Central memory CD8-positive, alpha-beta T cell (primary cell): Measurements from ENCODE around the gene COL1A1.

Experiments used
- ATAC-seq: fragments of 150-1000 bp; cut with Tn5 transposase; replicated peaks from 2 replicates; pipeline ENCODE4 v1.10.0; 2022; ENCODE audit warnings: mild to moderate bottlenecking, moderate FRiP score, moderate number of reproducible peaks; ENCODE audit not compliant: poor library complexity, severe bottlenecking; ENCODE audit errors: extremely low read depth
- DNase-seq, 2 donors: peaks; one replicate each; pipeline ENCODE4 v3.0.0; 2021; ENCODE audit warnings: low spot score in 2 of 2
- H3K27ac Mint-ChIP-seq: one replicate; pipeline ENCODE4 v1.8.0; 2022; ENCODE audit warnings: low read depth, mild to moderate bottlenecking, moderate library complexity, mixed read lengths
- H3K27me3 Mint-ChIP-seq: one replicate; pipeline ENCODE4 v1.8.0; 2022; ENCODE audit warnings: mixed read lengths
- H3K36me3 Mint-ChIP-seq: one replicate; pipeline ENCODE4 v1.8.0; 2022; ENCODE audit warnings: mild to moderate bottlenecking, moderate library complexity, mixed read lengths; ENCODE audit not compliant: insufficient read depth
- H3K4me1 Mint-ChIP-seq: one replicate; pipeline ENCODE4 v1.8.0; 2022; ENCODE audit warnings: mixed read lengths
- H3K4me3 Mint-ChIP-seq: one replicate; pipeline ENCODE4 v1.8.0; 2022; ENCODE audit warnings: mild to moderate bottlenecking, moderate library complexity, mixed read lengths
- H3K9me3 Mint-ChIP-seq: one replicate; pipeline ENCODE4 v1.8.0; 2022; ENCODE audit warnings: mixed read lengths

COL1A1 gene

DNA sequence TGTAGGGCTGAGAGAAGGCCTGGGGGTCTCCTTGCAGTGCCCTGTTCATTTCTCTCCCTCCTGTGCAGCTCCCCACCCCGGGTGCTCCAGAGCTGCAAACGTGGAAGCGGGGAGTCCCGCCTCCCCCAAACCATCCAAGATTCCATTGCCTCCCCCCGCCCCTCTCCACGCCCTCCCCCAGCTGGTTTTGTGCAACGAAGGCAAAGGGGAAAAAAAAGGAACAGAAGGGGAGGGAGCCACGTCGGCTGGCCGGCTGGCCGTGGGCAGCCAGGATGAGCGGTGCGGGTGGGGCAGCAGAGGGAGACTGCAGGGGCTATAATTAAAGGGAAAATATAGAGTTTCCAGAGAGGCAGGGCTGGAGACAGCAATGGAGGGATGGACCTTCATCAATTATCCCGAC, 1.7 kb upstream of the COL1A1 start:
- Mint-ChIP-seq H3K9me3 (no peaks in the 10 kb centered on the region), H3K27me3 (peaks cover 83% of the 10 kb centered on the region), H3K36me3 (peaks cover 4% of the 10 kb centered on the region), H3K27ac (no peak overlapping the region), H3K4me1 (peaks cover 16% of the 10 kb centered on the region), H3K4me3 (no peak overlapping the region)
- ATAC-seq (no peak), DNase-seq (no peak)

DNA sequence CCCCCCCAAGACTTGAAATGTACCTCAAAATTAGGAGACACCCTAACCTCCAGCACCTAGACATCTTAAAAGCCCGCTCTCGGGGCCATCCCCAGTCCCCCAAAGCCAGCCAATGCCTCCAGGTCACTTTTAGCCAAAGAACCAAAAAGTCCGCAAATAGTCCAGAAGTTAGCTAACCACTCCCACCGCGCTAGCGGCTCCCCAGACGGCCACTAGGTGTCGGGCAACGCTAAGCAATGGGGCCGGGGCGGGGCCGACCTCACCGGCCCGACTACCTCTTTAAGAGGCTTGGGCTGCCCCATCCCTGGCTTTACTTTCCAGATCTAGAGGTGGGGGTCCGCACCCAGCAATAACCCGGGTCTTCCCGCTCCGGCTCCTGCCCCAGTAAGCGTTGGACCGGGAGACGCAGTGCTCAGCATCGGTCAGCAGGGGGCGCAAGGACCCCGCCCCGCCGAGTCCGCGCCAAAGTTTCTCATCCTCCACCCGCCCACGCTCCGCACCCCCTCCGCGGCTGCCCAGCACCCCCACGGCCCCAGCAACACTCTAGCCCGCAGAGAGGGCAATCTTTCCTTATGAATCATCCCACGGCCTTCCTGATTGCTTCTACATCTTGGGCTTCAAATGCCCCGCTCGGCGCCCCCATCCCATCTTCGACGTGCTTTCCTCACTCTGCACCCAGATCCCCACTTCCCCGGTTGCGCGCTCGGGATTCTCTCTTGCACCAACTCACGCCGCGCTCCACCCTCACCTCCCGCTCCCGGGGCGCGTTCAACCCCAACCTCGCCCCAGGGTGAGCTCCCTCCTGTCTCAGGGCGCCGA, 765 bp downstream of the COL1A1 start:
- H3K9me3 Mint-ChIP-seq = no peaks in the 10 kb centered on the region
- DNase-seq (peak; percentile 71 to 79), ATAC-seq (peak; percentile 64)
- H3K4me3 Mint-ChIP-seq = peak overlapping the region; percentile 76
- H3K4me1 Mint-ChIP-seq = peaks cover 16% of the 10 kb centered on the region
- peaks cover 74% of the 10 kb centered on the region for H3K27me3 Mint-ChIP-seq
- peak overlapping the region; percentile 76 for H3K27ac Mint-ChIP-seq
- peaks cover 4% of the 10 kb centered on the region for H3K36me3 Mint-ChIP-seq

DNA sequence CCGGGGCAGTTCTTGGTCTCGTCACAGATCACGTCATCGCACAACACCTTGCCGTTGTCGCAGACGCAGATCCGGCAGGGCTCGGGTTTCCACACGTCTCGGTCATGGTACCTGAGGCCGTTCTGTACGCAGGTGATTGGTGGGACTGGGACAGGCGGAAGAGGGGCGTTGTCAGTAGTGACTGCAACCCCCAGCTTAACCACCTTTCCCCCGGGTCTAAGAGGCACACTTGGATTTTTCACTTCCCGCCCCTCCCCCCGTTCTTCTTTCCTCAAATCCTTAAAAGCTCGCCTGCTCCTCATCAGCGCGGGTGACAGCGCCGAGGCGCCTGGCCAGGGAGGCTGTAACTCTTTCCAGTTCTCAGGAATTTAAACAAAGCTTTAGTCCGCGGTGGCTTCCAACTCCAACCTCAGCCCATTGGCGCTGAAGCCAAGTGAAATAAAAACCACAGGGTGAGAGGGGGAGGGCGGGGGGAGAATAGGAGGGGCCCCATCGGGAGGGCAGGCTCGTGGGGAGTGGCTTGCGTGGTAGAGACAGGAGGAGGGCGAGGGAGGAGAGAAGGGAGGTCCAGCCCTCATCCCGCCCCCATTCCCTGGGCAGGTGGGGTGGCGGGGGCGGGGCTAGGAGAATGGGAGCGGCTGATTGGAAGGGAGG, 1.5 kb downstream of the COL1A1 start:
- H3K4me1 Mint-ChIP-seq = peaks cover 16% of the 10 kb centered on the region
- peak overlapping the region; percentile 76 for H3K4me3 Mint-ChIP-seq
- H3K27me3 Mint-ChIP-seq = peaks cover 66% of the 10 kb centered on the region
- no peaks in the 10 kb centered on the region for H3K9me3 Mint-ChIP-seq
- DNase-seq (peak; percentile 52 to 74), ATAC-seq (peak; percentile 84)
- peak overlapping the region; percentile 76 for H3K27ac Mint-ChIP-seq
- peaks cover 4% of the 10 kb centered on the region for H3K36me3 Mint-ChIP-seq

DNA sequence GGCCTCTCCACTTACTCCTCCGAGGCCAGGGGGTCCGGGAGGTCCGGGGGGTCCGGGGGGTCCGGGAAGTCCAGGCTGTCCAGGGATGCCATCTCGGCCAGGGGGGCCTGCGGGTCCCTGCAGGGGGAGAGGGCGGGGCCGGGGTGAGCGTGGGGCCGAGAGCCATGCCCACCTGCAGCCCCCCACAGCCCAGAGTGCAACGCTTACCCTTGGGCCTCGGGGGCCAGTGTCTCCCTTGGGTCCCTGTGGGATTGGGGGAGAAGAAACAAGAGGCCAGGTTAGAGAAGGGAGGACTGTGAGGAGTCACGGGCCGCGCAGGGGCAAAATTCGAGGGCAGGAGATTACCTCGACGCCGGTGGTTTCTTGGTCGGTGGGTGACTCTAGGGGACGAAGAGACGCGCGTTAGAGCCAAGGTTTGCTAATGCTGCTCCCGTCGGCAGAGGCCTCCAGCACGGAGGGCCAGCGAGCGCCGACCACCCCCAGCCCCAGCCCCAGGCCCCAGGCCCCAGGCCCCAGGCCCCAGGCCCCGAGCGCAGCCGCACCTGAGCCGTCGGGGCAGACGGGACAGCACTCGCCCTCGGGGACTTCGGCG, 2.1 kb downstream of the COL1A1 start:
- no peaks in the 10 kb centered on the region for H3K9me3 Mint-ChIP-seq
- no peak overlapping the region for H3K27ac Mint-ChIP-seq
- ATAC-seq (no peak), DNase-seq (no peak)
- peaks cover 4% of the 10 kb centered on the region for H3K36me3 Mint-ChIP-seq
- peaks cover 61% of the 10 kb centered on the region for H3K27me3 Mint-ChIP-seq
- peak overlapping the region; percentile 76 for H3K4me3 Mint-ChIP-seq
- peaks cover 16% of the 10 kb centered on the region for H3K4me1 Mint-ChIP-seq

DNA sequence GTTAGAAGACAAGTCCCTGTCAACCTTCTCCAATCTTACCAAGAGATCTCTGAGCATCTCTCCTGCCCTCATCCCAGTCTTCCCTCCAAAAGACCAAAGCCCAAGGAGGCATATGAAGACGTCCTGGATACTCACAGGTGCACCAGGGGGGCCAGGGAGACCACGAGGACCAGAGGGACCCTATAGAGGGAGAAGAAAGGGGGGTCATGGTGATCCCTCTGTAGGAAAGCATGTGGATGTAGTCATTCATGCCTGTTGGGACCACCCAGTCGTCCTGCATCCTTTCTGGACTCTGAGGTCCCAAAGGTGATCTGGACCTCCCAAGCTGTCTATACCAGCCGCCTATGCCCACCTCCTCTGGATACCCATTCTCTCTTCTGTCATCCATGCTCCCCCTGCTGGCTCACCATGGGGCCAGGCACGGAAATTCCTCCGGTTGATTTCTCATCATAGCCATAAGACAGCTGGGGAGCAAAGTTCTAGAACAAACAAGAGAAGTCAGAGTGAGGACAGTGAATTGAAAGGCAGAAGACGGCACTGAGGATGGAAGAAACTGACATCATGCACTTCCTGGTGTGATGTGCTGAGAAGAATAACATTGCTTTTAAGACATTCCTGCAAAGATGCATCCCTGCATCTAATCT, 3.3 kb downstream of the COL1A1 start:
- Mint-ChIP-seq H3K27me3 (peaks cover 58% of the 10 kb centered on the region), H3K9me3 (no peaks in the 10 kb centered on the region), H3K36me3 (peaks cover 4% of the 10 kb centered on the region), H3K27ac (peak overlapping the region; percentile 32), H3K4me1 (peaks cover 16% of the 10 kb centered on the region), H3K4me3 (no peak overlapping the region)
- DNase-seq (peak; percentile 28 to 42), ATAC-seq (no peak)

DNA sequence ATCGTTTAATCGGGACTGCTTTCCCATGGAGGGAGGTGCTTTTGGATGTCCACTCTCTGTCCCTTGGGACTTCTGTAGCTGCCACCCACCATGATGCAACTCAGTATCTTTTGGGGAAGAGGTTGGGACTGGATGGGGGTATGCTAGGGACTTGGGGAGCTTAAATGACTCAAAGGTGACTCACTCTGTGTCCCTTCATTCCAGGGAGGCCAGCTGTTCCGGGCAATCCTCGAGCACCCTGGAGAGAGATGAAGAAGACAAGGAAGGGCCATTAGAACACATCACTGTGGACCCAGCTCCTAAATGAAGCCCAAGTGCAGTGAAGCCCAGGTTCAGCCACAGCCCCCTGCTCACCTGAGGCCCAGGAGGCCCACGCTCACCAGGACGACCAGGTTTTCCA, 4.6 kb downstream of the COL1A1 start:
- Mint-ChIP-seq H3K4me3 (no peak overlapping the region), H3K4me1 (peaks cover 16% of the 10 kb centered on the region), H3K36me3 (peaks cover 4% of the 10 kb centered on the region), H3K9me3 (no peaks in the 10 kb centered on the region), H3K27me3 (peaks cover 45% of the 10 kb centered on the region), H3K27ac (no peak overlapping the region)
- no peak for DNase-seq
- ATAC-seq = no peak

DNA sequence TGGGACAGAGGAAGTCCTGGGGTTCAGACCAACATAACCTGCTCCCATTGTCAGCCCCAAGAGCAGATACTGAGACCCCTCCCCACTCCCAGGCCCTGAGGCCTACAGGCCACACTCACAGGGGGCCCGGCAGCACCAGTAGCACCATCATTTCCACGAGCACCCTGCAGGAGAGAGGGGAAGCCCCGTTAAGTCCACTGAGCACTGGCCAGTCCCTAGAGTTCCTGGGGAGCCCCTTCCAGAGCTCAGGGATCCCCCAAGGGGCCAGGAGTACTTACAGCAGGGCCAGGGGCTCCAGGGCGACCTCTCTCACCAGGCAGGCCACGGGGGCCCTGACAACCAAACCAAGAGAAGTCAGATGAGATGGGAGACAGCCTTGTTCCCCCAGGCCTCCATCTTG, 5.4 kb downstream of the COL1A1 start:
- Mint-ChIP-seq H3K27me3 (peaks cover 37% of the 10 kb centered on the region), H3K9me3 (no peaks in the 10 kb centered on the region), H3K4me1 (peaks cover 11% of the 10 kb centered on the region), H3K4me3 (no peak overlapping the region), H3K27ac (peak overlapping the region; percentile 9), H3K36me3 (peaks cover 3% of the 10 kb centered on the region)
- DNase-seq = no peak
- ATAC-seq = no peak

DNA sequence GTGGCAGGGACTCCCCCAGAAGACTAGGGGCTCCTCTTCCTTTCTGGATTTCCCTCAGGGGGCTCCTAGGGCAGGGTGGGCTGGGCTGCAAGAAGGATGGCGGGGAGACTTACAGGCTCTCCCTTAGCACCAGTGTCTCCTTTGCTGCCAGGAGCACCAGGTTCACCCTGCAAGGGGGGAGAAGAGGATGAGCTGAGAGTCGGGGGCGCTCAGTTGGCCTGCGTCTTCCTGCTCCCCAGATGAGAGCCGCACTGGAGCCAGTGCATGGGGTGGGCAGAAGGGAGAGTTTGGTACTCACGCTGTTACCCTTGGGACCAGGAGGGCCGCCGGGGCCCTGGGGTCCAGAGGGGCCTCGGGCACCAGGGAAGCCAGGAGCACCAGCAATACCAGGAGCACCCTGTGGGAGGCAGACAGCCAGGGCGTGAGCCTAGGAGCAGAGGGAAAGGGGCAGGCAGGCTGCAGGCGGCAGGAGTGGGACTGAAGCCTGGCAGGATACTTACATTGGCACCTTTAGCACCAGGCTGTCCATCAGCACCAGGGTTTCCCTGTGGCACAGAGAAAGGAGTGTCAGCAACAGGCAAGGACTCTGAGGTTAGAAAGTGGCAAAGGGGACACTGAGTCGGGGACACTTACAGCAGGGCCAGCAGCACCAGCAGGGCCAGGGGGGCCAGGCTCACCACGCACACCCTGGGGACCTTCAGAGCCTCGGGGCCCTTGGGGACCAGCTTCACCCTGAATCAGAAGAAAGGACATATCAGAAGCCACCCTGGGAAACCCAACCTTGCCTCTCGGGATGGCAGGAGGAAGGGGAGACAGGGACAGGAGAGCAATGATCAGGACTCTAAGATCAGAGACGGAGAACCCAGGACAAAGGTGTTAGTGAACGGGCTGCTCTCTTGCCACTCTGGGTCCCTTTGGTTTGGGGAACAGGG, 6.2 kb downstream of the COL1A1 start:
- ATAC-seq (no peak), DNase-seq (no peak)
- Mint-ChIP-seq H3K9me3 (no peaks in the 10 kb centered on the region), H3K27ac (peak overlapping the region; percentile 9), H3K4me1 (peaks cover 3% of the 10 kb centered on the region), H3K4me3 (no peak overlapping the region), H3K27me3 (peaks cover 31% of the 10 kb centered on the region), H3K36me3 (peaks cover 3% of the 10 kb centered on the region)

DNA sequence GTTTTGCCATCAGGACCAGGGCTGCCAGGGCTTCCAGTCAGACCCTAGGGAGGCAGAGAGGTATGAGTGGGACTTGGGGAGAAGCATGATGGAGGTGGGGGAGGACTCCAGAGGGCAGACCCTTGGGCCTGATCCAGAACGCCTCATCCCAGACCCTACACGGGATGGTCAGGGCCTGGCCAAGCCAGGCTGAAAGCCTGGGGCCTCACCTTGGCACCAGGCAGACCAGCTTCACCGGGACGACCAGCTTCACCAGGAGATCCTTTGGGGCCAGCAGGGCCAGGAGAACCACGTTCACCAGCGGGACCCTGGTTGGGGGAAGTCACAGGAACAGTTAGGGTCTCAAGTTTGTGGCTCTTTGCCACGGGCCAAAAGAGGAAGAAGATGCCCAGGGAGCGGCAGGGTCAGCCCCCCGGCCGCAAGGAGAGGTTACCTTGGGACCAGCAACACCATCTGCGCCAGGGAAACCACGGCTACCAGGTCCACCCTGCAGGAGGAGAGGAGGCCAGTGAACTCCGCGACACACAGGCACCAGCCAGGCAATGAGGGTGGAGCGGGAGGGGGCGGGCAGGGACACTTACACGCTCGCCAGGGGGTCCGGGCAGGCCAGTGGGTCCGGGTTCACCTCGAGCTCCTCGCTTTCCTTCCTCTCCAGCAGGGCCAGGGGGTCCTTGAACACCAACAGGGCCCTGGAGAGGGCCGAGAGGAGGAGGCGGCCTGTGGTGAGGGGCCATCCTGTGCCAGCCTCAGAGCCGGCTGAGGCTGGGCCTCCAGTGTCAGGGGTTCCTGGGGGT, 7.1 kb downstream of the COL1A1 start:
- H3K4me1 Mint-ChIP-seq = no peaks in the 10 kb centered on the region
- no peak for ATAC-seq
- no peak overlapping the region for H3K4me3 Mint-ChIP-seq
- no peak overlapping the region for H3K27ac Mint-ChIP-seq
- no peak for DNase-seq
- peaks cover 38% of the 10 kb centered on the region for H3K27me3 Mint-ChIP-seq
- H3K9me3 Mint-ChIP-seq = no peaks in the 10 kb centered on the region
- peaks cover 3% of the 10 kb centered on the region for H3K36me3 Mint-ChIP-seq

DNA sequence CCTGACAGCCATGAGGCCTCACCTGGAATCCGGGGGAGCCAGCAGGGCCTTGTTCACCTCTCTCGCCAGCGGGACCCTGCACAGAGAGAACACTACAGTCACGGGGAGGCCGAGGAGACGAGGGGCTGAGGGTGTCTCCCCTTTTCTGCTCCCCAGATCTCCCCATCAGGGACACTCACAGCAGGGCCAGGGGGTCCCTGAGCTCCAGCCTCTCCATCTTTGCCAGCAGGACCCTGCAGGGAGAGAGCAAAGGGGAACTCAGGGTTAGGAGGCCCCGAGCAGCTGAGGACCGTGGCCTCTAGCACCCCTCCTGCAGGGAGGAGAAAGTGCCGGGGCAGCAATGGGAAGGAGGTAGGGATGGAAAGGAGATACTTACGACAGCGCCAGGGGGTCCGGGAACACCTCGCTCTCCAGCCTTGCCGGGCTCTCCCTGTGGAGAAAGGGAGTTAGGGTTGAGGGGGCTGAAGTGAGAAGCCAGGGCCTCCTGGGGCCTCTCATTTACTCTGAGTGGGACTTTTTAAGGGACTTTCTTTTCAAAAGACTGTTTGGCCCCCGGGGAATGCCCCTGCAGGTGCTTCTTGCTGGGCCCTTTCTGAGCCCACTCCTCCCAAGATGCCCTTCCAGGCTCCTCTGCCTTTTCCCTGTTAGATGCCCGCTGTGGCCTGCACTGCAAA, 8.7 kb downstream of the COL1A1 start:
- no peak overlapping the region for H3K4me3 Mint-ChIP-seq
- H3K27ac Mint-ChIP-seq = no peak overlapping the region

DNA sequence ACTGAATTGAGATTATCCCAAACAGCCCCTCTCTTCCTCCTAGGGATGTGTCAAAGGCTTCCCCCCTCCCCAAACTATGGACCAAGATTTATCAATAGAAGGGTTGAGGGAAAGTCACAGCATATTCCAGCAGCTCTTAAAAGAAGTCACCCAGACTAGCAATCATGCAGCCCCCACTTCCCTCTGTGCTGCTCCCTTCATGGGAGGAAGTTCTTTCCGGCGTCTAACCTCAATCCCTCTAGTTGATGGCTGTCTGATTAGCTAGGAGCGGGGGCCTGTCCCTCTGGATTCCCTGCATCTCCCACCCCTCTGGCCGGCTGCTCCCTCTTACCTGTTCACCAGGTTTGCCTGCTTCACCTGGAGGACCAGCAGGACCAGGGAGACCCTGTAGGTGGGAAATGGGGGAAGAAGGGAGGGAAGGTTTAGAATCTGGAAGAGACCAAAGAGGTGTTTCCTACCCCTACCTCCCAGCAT, 9.2 kb downstream of the COL1A1 start:
- no peak for ATAC-seq
- no peak for DNase-seq
- H3K4me3 Mint-ChIP-seq = no peak overlapping the region
- H3K27me3 Mint-ChIP-seq = peaks cover 33% of the 10 kb centered on the region
- no peak overlapping the region for H3K27ac Mint-ChIP-seq
- H3K4me1 Mint-ChIP-seq = no peaks in the 10 kb centered on the region
- no peaks in the 10 kb centered on the region for H3K9me3 Mint-ChIP-seq
- peaks cover 3% of the 10 kb centered on the region for H3K36me3 Mint-ChIP-seq

More for the DNA sequence above, 8.7 kb downstream of the COL1A1 start:
- H3K27me3 Mint-ChIP-seq = peaks cover 34% of the 10 kb centered on the region
- ATAC-seq = no peak
- DNase-seq = no peak
- H3K9me3 Mint-ChIP-seq = no peaks in the 10 kb centered on the region
- H3K36me3 Mint-ChIP-seq = peaks cover 3% of the 10 kb centered on the region
- no peaks in the 10 kb centered on the region for H3K4me1 Mint-ChIP-seq
